Common myeloid progenitor, CD34-positive (primary cell): Measurements from ENCODE around the gene GRM1.

ENCODE experiments used
- CTCF ChIA-PET: fragments of 350-600 bp; sonication (Branson Sonifier 250); formaldehyde crosslinking; loops from one replicate; lab custom pipeline; 2021; ENCODE audit warnings: antibody characterized with exemption; lab: Charles Lee
- POLR2A ChIA-PET: fragments of 350-600 bp; sonication (Branson Sonifier 250); formaldehyde crosslinking; loops from one replicate; lab custom pipeline; 2021; ENCODE audit warnings: antibody characterized with exemption; lab: Charles Lee
- DNase-seq, 3 donors: peaks; one replicate each; pipeline versions ENCODE4 v3.0.0 to v3.0.0-alpha.2; 2013
- H3K27ac ChIP-seq, 2 experiments: 1 replicate in 1 of 2; 2 replicates in 1 of 2; pipeline ENCODE4 v1.7.0; 2013; ENCODE audit warnings: inconsistent platforms in 2 of 2, low read length in 2 of 2, mild to moderate bottlenecking in 2 of 2, low read depth in 1 of 2, moderate library complexity in 1 of 2; ENCODE audit not compliant: severe bottlenecking in 2 of 2, insufficient read depth in 1 of 2, poor library complexity in 1 of 2
- H3K27me3 ChIP-seq, 5 experiments: replicated peaks in 2 of 5; 1 replicate in 3 of 5; 2 replicates in 2 of 5; pipeline versions ENCODE4 v1.6.1 to v1.7.0; 2013; ENCODE audit warnings: low read length in 4 of 5, mild to moderate bottlenecking in 2 of 5, moderate library complexity in 2 of 5, inconsistent platforms in 1 of 5; ENCODE audit not compliant: insufficient read depth in 5 of 5, control insufficient read depth in 4 of 5
- H3K36me3 ChIP-seq, 4 experiments: 1 replicate in 2 of 4; 2 replicates in 2 of 4; pipeline versions ENCODE4 v1.6.1 to v1.7.0; 2013; ENCODE audit warnings: low read length in 3 of 4, control low read depth in 1 of 4, mild to moderate bottlenecking in 1 of 4; ENCODE audit not compliant: control insufficient read depth in 4 of 4, insufficient read depth in 4 of 4
- H3K4me1 ChIP-seq, 4 experiments: 1 replicate in 3 of 4; 2 replicates in 1 of 4; pipeline versions ENCODE4 v1.6.1 to v1.7.1; 2013; ENCODE audit warnings: low read length in 3 of 4, mild to moderate bottlenecking in 3 of 4, control low read depth in 1 of 4, inconsistent platforms in 1 of 4, moderate library complexity in 1 of 4; ENCODE audit not compliant: control insufficient read depth in 4 of 4, insufficient read depth in 4 of 4; ENCODE audit errors: control extremely low read depth in 1 of 4
- H3K4me3 ChIP-seq, 7 experiments: 1 replicate in 4 of 7; 2 replicates in 3 of 7; pipeline versions ENCODE4 v1.5.1 to v1.7.0; 2013; ENCODE audit warnings: mild to moderate bottlenecking in 7 of 7, low read length in 6 of 7, moderate library complexity in 6 of 7, inconsistent platforms in 2 of 7, low read depth in 2 of 7, control low read depth in 1 of 7; ENCODE audit not compliant: insufficient read depth in 4 of 7, control insufficient read depth in 1 of 7; ENCODE audit errors: extremely low read depth in 1 of 7
- H3K9me3 ChIP-seq, 5 experiments: 1 replicate in 4 of 5; 2 replicates in 1 of 5; pipeline versions ENCODE4 v1.6.1 to v1.7.1; 2013; ENCODE audit warnings: low read length in 4 of 5, mild to moderate bottlenecking in 2 of 5, inconsistent platforms in 1 of 5, low read depth in 1 of 5, moderate library complexity in 1 of 5; ENCODE audit not compliant: control insufficient read depth in 4 of 5, insufficient read depth in 2 of 5; ENCODE audit errors: control extremely low read depth in 1 of 5
- WGBS: methylation state at CpG from one replicate; pipeline ENCODE4 v1.1.5; 2013; ENCODE audit not compliant: insufficient coverage; 5-methylcytosine and 5-hydroxymethylcytosine counted together

Gene GRM1

DNA sequence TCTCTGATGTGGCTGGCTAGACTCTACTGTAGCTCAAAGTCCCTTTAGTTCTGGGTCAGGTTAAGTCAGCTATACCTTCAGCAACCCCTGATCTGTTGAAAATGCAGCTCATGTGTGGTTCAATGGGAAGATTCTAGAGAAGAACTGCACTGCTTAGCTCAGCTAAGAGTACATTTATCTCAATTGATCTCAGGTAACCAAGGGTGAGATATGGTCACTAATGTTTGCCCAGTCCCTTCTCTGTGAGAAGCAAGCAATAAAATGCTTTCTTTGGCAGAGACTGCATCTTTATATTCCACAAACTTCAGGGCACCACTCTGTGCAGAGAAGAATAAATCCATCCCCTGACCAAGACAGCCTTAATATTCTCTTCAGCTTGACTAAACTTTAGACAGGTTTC lies 274.1 kb downstream of the GRM1 start:
- Histone ChIP-seq H3K4me3 (no peak overlapping the region), H3K27me3 (no peaks in the 10 kb centered on the region), H3K9me3 (peaks cover 0 to 1% (median 0%) of the 10 kb centered on the region in 5 experiments), H3K36me3 (no peaks in the 10 kb centered on the region), H3K4me1 (peaks cover 0 to 20% (median 0%) of the 10 kb centered on the region in 4 experiments), H3K27ac (no peak overlapping the region)
- ChIA-PET POLR2A (interaction anchor here (0.6 kb wide), 1 partner anchor 43 kb away, joined by 3 read pairs; no protein-coding TSS in a partner anchor), CTCF (interaction anchor here (1.6 kb wide), 1 partner anchor 12 kb away, joined by 4 read pairs; no protein-coding TSS in a partner anchor)
- no peak for DNase-seq

DNA sequence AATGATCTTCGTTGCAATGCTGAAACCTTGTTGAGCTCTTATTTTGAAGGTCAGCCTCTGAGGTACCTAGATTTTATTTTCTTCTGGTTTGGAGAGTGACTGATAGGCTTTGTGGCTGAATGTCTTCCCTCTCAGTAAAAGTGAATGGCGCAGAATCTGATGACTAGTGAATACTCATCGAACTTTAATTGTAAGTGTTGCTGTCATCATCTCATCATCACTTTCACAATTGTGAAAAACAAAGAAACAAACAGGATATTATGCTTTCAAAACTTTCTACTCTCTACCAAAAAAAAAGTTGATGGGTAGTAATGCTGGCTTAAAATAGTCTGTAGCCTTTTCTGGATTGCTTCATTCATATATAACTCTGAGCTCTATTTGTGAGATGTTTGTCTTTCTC lies 275.3 kb downstream of the GRM1 start:
- no peak overlapping the region for H3K4me3 ChIP-seq
- ChIA-PET POLR2A (no interaction called here), CTCF (no interaction called here)
- no peak overlapping the region for H3K27ac ChIP-seq
- DNase-seq = no peak
- no peaks in the 10 kb centered on the region for H3K9me3 ChIP-seq
- 100% methylated on average over 1 of the region's 3 CpGs for WGBS
- no peaks in the 10 kb centered on the region for H3K36me3 ChIP-seq
- H3K27me3 ChIP-seq = no peaks in the 10 kb centered on the region
- H3K4me1 ChIP-seq = peaks cover 0 to 20% (median 0%) of the 10 kb centered on the region in 4 experiments

DNA sequence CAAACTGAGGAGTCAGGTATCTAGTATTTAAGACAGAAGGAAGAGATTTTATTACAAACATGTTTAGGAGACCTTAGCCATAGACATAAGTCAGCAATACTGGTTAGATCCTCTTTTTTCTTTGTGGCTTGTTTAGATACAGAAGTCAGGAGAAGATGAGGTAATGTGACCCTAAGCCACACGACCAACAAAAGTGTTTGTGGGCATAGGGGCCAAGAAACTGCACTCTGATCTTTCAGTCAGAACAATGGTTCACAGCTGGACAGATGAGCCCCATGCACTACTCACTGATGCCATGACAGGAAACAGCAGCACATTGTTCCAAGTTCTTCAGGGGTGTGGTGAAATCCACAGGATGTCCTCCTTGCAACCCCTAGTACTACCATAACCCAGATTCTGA lies 276.2 kb downstream of the GRM1 start:
- 0% methylated on average over 1 of the region's 1 CpG for WGBS
- Histone ChIP-seq H3K4me3 (no peak overlapping the region), H3K27me3 (no peaks in the 10 kb centered on the region), H3K9me3 (no peaks in the 10 kb centered on the region), H3K36me3 (no peaks in the 10 kb centered on the region), H3K27ac (no peak overlapping the region), H3K4me1 (peaks cover 0 to 20% (median 0%) of the 10 kb centered on the region in 4 experiments)
- ChIA-PET CTCF (no interaction called here), POLR2A (no interaction called here)
- DNase-seq = peak in 2 of 3 donors; percentile 41 to 42

DNA sequence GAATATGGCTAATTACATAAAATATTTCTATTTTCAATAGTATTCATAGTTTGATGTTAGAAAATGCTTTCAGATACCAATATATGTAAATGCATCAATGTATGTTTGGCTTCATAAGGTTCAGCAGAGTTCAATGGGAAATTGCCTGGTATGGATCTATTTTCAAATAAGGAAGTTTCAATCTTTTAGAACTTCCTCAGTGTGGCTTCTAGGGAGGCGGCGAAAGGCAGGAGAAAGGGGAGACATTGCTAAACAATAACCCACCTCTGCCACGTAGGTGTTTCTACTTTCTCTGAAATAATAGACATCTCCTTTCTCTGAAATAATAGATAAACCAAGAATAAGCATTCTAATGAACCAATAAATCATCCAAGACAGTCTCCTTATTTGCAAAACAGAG lies 277.1 kb downstream of the GRM1 start:
- no peaks in the 10 kb centered on the region for H3K27me3 ChIP-seq
- H3K4me1 ChIP-seq = peaks cover 0 to 20% (median 0%) of the 10 kb centered on the region in 4 experiments
- H3K36me3 ChIP-seq = no peaks in the 10 kb centered on the region
- WGBS = no CpG with 5 or more reads among the region's 3 CpGs
- DNase-seq = no peak
- H3K27ac ChIP-seq = no peak overlapping the region
- H3K4me3 ChIP-seq = no peak overlapping the region
- H3K9me3 ChIP-seq = no peaks in the 10 kb centered on the region
- ChIA-PET POLR2A (no interaction called here), CTCF (no interaction called here)

DNA sequence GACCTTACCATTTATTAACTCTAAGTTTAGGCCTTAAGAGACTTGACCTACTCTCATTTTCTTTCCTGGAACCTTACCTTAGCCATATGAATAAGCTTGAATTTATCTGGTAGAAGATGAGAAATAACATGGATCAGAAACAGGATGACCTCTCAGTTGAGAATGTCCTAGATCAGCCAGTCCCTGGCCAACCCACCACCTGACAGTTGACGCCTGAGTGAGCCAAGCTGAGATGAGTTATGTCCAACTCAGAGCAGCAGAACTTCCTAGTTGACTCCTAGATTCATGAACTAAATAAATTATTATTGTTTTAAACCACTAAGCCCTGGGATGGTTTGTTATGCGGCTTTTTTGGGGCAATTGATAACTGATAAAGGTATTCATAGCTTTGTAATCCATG lies 281.8 kb downstream of the GRM1 start:
- Histone ChIP-seq H3K4me3 (no peak overlapping the region), H3K27ac (no peak overlapping the region), H3K36me3 (no peaks in the 10 kb centered on the region), H3K9me3 (no peaks in the 10 kb centered on the region), H3K4me1 (peaks cover 0 to 4% (median 0%) of the 10 kb centered on the region in 4 experiments), H3K27me3 (no peaks in the 10 kb centered on the region)
- ChIA-PET CTCF (no interaction called here), POLR2A (no interaction called here)
- 86% methylated on average over 1 of the region's 2 CpGs for WGBS
- DNase-seq = no peak

DNA sequence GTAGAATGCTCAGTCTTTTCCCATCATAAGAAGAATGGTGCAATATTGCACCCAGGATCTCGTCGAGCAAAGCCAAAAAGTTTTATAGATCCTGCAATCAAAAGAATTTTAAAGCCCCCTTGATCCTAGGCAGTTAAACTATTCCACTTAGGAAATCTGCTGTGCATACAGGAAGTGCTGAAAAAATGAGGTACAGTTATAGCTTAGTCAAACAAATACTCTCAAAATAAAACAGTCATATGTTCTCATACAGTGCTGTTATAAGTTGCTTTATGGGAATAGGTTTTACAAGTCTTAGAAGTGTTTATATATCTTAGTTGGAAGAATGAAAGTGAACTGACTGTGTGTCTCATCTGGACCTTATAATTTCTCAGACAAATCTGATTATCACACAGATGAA lies 282.2 kb downstream of the GRM1 start:
- H3K27me3 ChIP-seq = no peaks in the 10 kb centered on the region
- H3K4me1 ChIP-seq = no peaks in the 10 kb centered on the region
- WGBS = 100% methylated on average over 2 of the region's 2 CpGs
- DNase-seq = no peak
- no peaks in the 10 kb centered on the region for H3K36me3 ChIP-seq
- CTCF ChIA-PET = no interaction called here
- H3K27ac ChIP-seq = no peak overlapping the region
- no peaks in the 10 kb centered on the region for H3K9me3 ChIP-seq
- POLR2A ChIA-PET = no interaction called here
- H3K4me3 ChIP-seq = no peak overlapping the region

DNA sequence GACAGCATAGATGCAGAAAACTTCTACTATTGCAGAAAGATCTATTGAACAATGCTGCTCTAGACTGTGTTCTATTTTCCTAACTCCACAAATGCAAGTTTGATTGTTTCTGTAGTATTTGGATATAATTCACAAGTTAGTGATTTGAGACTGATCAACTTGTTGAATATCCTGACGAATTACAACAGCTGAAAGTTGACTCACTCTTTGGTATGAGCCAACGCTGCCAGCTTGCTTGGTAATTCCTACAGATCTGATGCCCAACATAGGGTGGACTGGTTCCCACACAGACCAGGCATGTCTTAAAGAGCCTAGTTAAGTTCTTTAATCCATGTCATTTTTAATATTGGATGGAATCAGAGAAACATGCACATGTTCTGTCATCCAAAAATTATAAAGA lies 283.7 kb downstream of the GRM1 start:
- Histone ChIP-seq H3K4me3 (no peak overlapping the region), H3K9me3 (no peaks in the 10 kb centered on the region), H3K27ac (no peak overlapping the region), H3K27me3 (no peaks in the 10 kb centered on the region), H3K36me3 (no peaks in the 10 kb centered on the region), H3K4me1 (no peaks in the 10 kb centered on the region)
- CTCF ChIA-PET = no interaction called here
- no peak for DNase-seq
- 82% methylated on average over 2 of the region's 2 CpGs for WGBS
- POLR2A ChIA-PET = no interaction called here
